WTC11 (cell line): ENCODE results near the gene COL18A1. TPM values are rescaled to one million over a fixed set of nuclear protein-coding genes. Genes with fewer than 3 reads are reported as not detected.
A peak's percentile ranks its signal among the peaks of the same experiment; 100 is the strongest.

Experiments
- ATAC-seq: fragments of 200-7000 bp; cut with Tn5 transposase; 2 replicates; pipeline ENCODE4 v1.10.0; 2021; ENCODE audit warnings: mild to moderate bottlenecking, moderate library complexity
- CTCF ChIA-PET: fragments of 300-600 bp; sonication (Branson Sonifier 250); formaldehyde crosslinking; loops from one replicate; lab custom pipeline; 2021; ENCODE audit warnings: antibody characterized with exemption; lab: Charles Lee
- POLR2A ChIA-PET: fragments of 350-600 bp; sonication (Branson Sonifier 250); formaldehyde crosslinking; loops from one replicate; lab custom pipeline; 2021; ENCODE audit warnings: antibody characterized with exemption; lab: Charles Lee
- DNase-seq: peaks from one replicate; pipeline ENCODE4 v3.0.0; 2021; ENCODE audit warnings: low spot score
- H3K27ac Mint-ChIP-seq: 2 replicates; pipeline ENCODE4 v1.8.0; 2021; ENCODE audit warnings: mixed read lengths
- H3K27me3 Mint-ChIP-seq: 2 replicates; pipeline ENCODE4 v1.8.0; 2021; ENCODE audit warnings: low read depth, mild to moderate bottlenecking, moderate library complexity, mixed read lengths
- H3K36me3 Mint-ChIP-seq: 2 replicates; pipeline ENCODE4 v1.8.0; 2021; ENCODE audit warnings: mixed read lengths
- H3K4me1 Mint-ChIP-seq: 2 replicates; pipeline ENCODE4 v1.8.0; 2022; ENCODE audit warnings: mixed read lengths
- H3K4me3 Mint-ChIP-seq: 2 replicates; pipeline ENCODE4 v1.8.0; 2021; ENCODE audit warnings: mild to moderate bottlenecking, moderate library complexity, mixed read lengths
- H3K9me3 Mint-ChIP-seq: 2 replicates; pipeline ENCODE4 v1.8.0; 2021; ENCODE audit warnings: mixed read lengths
- ARID4B ChIP-seq: sonication (generic); formaldehyde crosslinking; IDR thresholded peaks from 2 replicates; pipeline ENCODE4 v1.8.0; 2023; ENCODE audit warnings: missing genetic modification reagents, mild to moderate bottlenecking, borderline replicate concordance
- ATF1 ChIP-seq: sonication (generic); formaldehyde crosslinking; IDR thresholded peaks from 2 replicates; pipeline ENCODE4 v1.8.1; 2023; ENCODE audit warnings: mild to moderate bottlenecking, moderate library complexity, missing genetic modification reagents
- FOXP1 ChIP-seq: sonication (generic); formaldehyde crosslinking; IDR thresholded peaks from 2 replicates; pipeline ENCODE4 v1.8.0; 2022; ENCODE audit warnings: missing genetic modification reagents, mild to moderate bottlenecking, moderate library complexity, borderline replicate concordance
- HMGXB4 ChIP-seq: sonication (generic); formaldehyde crosslinking; IDR thresholded peaks from 2 replicates; pipeline ENCODE4 v1.8.1; 2023; ENCODE audit warnings: mild to moderate bottlenecking, moderate library complexity, missing genetic modification reagents
- IRF2 ChIP-seq: sonication (generic); formaldehyde crosslinking; IDR thresholded peaks from 2 replicates; pipeline ENCODE4 v1.8.0; 2022; ENCODE audit warnings: low read depth, missing genetic modification reagents, borderline replicate concordance
- NR3C1 ChIP-seq: sonication (generic); formaldehyde crosslinking; conservative IDR thresholded peaks from 2 replicates; pipeline ENCODE4 v1.8.1; 2023; ENCODE audit warnings: low read depth, mild to moderate bottlenecking, missing genetic modification reagents
- RORB ChIP-seq: fragments of 250-450 bp; sonication (Bioruptor Pico); IDR thresholded peaks from 2 replicates; pipeline ENCODE4 v1.9.0; 2021; ENCODE audit warnings: mild to moderate bottlenecking
- SMAD4 ChIP-seq: sonication (generic); formaldehyde crosslinking; IDR thresholded peaks from 2 replicates; pipeline ENCODE4 v1.8.0; 2022; ENCODE audit warnings: mild to moderate bottlenecking, missing genetic modification reagents
- STAT6 ChIP-seq: sonication (generic); formaldehyde crosslinking; conservative IDR thresholded peaks from 2 replicates; pipeline ENCODE4 v1.8.1; 2023; ENCODE audit warnings: mild to moderate bottlenecking, low read depth, missing genetic modification reagents, moderate library complexity
- ZNF232 ChIP-seq: sonication (generic); formaldehyde crosslinking; IDR thresholded peaks from 2 replicates; pipeline ENCODE4 v1.8.0; 2022; ENCODE audit warnings: mild to moderate bottlenecking, missing genetic modification reagents
- ZNF416 ChIP-seq: fragments of 250-450 bp; sonication (Bioruptor Pico); IDR thresholded peaks from 2 replicates; pipeline ENCODE4 v1.9.0; 2021; ENCODE audit warnings: mild to moderate bottlenecking, inconsistent platforms
- ZNF423 ChIP-seq: fragments of 250-450 bp; sonication (Bioruptor Pico); IDR thresholded peaks from 2 replicates; pipeline ENCODE4 v2.1.2; 2022; ENCODE audit warnings: mild to moderate bottlenecking, moderate library complexity
- ZNF671 ChIP-seq: fragments of 250-450 bp; sonication (Bioruptor Pico); IDR thresholded peaks from 2 replicates; pipeline ENCODE4 v1.8.0; 2021; ENCODE audit warnings: mild to moderate bottlenecking
- total RNA-seq: library from RNA; stranded (reverse); gene quantifications from 3 replicates; pipeline ENCODE4 v1.2.3, GENCODE V29; 2021
- TF ChIP-seq, protein P1 (sequence below): sonication (generic); formaldehyde crosslinking; IDR thresholded peaks from 2 replicates; pipeline ENCODE4 v1.8.1; 2022; ENCODE audit warnings: mild to moderate bottlenecking, moderate library complexity, missing genetic modification reagents
- TF ChIP-seq, protein P2 (sequence below): fragments of 250-450 bp; sonication (Bioruptor Pico); IDR thresholded peaks from 2 replicates; pipeline ENCODE4 v2.1.2; 2022; ENCODE audit warnings: mild to moderate bottlenecking, moderate library complexity
- TF ChIP-seq, protein P3 (sequence below): sonication (generic); formaldehyde crosslinking; IDR thresholded peaks from 2 replicates; pipeline ENCODE4 v1.8.0; 2022; ENCODE audit warnings: mild to moderate bottlenecking, missing genetic modification reagents
- TF ChIP-seq, protein P4 (sequence below): fragments of 250-450 bp; sonication (Bioruptor Pico); IDR thresholded peaks from 2 replicates; pipeline ENCODE4 v1.9.0; 2021; ENCODE audit warnings: mild to moderate bottlenecking
- TF ChIP-seq, protein P5 (sequence below): sonication (generic); formaldehyde crosslinking; IDR thresholded peaks from 2 replicates; pipeline ENCODE4 v1.8.1; 2023; ENCODE audit warnings: mild to moderate bottlenecking, missing genetic modification reagents

The COL18A1 gene
- total RNA-seq, 1 experiment from 2014 or later, result 231 TPM

GRCh38 chr21:45445369-45445768, 40.4 kb downstream of the COL18A1 start:
- peak overlapping the region; percentile 22; the same call in 1 of the 2 replicates for H3K27ac Mint-ChIP-seq
- ATAC-seq (no peak), DNase-seq (no peak)
- POLR2A ChIA-PET, result no interaction called here
- H3K27me3 Mint-ChIP-seq, result no peaks in the 10 kb centered on the region
- TF ChIP-seq NR3C1 (CRISPR knock-in tag), result no peak
- no peak for TF ChIP-seq ZNF423 (CRISPR knock-in tag)
- TF ChIP-seq HMGXB4, result no peak
- TF ChIP-seq, protein P1, sequence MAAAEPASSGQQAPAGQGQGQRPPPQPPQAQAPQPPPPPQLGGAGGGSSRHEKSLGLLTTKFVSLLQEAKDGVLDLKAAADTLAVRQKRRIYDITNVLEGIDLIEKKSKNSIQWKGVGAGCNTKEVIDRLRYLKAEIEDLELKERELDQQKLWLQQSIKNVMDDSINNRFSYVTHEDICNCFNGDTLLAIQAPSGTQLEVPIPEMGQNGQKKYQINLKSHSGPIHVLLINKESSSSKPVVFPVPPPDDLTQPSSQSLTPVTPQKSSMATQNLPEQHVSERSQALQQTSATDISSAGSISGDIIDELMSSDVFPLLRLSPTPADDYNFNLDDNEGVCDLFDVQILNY, result no peak
- TF ChIP-seq, protein P2, sequence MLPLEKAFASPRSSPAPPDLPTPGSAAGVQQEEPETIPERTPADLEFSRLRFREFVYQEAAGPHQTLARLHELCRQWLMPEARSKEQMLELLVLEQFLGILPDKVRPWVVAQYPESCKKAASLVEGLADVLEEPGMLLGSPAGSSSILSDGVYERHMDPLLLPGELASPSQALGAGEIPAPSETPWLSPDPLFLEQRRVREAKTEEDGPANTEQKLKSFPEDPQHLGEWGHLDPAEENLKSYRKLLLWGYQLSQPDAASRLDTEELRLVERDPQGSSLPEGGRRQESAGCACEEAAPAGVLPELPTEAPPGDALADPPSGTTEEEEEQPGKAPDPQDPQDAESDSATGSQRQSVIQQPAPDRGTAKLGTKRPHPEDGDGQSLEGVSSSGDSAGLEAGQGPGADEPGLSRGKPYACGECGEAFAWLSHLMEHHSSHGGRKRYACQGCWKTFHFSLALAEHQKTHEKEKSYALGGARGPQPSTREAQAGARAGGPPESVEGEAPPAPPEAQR (CRISPR knock-in tag), result no peak
- no peak for TF ChIP-seq FOXP1 (CRISPR knock-in tag)
- TF ChIP-seq ATF1 (CRISPR knock-in tag), result no peak
- TF ChIP-seq ZNF416 (CRISPR knock-in tag), result no peak
- H3K9me3 Mint-ChIP-seq, result peaks cover 9% of the 10 kb centered on the region; the same call in 1 of the 2 replicates
- H3K36me3 Mint-ChIP-seq, result peaks cover 34% of the 10 kb centered on the region
- no peak overlapping the region for H3K4me3 Mint-ChIP-seq
- CTCF ChIA-PET, result no interaction called here
- H3K4me1 Mint-ChIP-seq, result no peaks in the 10 kb centered on the region

- no peak for DNase-seq
Observed at GRCh38 chr21:45447821-45448220, 42.9 kb downstream of the COL18A1 start.

More at GRCh38 chr21:45447821-45448220, 42.9 kb downstream of the COL18A1 start:
- ATAC-seq, result no peak
- H3K36me3 Mint-ChIP-seq, result peaks cover 33% of the 10 kb centered on the region
- ChIA-PET POLR2A (no interaction called here), CTCF (interaction anchor here (1.3 kb wide), 1 partner anchor 30 kb away, joined by 6 read pairs; no protein-coding TSS in a partner anchor)
- no peaks in the 10 kb centered on the region for H3K27me3 Mint-ChIP-seq
- H3K4me3 Mint-ChIP-seq, result no peak overlapping the region
- peaks cover 18% of the 10 kb centered on the region for H3K9me3 Mint-ChIP-seq
- H3K4me1 Mint-ChIP-seq, result no peaks in the 10 kb centered on the region
- no peak overlapping the region for H3K27ac Mint-ChIP-seq
- TF ChIP-seq IRF2 (CRISPR knock-in tag) (no peak), ZNF232 (no peak), STAT6 (no peak), RORB (CRISPR knock-in tag) (no peak), SMAD4 (CRISPR knock-in tag) (no peak), ARID4B (CRISPR knock-in tag) (no peak), ZNF671 (CRISPR knock-in tag) (no peak), ZNF416 (CRISPR knock-in tag) (no peak)
- TF ChIP-seq, protein P3, sequence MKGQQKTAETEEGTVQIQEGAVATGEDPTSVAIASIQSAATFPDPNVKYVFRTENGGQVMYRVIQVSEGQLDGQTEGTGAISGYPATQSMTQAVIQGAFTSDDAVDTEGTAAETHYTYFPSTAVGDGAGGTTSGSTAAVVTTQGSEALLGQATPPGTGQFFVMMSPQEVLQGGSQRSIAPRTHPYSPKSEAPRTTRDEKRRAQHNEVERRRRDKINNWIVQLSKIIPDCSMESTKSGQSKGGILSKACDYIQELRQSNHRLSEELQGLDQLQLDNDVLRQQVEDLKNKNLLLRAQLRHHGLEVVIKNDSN (CRISPR knock-in tag), result no peak
- TF ChIP-seq, protein P4, sequence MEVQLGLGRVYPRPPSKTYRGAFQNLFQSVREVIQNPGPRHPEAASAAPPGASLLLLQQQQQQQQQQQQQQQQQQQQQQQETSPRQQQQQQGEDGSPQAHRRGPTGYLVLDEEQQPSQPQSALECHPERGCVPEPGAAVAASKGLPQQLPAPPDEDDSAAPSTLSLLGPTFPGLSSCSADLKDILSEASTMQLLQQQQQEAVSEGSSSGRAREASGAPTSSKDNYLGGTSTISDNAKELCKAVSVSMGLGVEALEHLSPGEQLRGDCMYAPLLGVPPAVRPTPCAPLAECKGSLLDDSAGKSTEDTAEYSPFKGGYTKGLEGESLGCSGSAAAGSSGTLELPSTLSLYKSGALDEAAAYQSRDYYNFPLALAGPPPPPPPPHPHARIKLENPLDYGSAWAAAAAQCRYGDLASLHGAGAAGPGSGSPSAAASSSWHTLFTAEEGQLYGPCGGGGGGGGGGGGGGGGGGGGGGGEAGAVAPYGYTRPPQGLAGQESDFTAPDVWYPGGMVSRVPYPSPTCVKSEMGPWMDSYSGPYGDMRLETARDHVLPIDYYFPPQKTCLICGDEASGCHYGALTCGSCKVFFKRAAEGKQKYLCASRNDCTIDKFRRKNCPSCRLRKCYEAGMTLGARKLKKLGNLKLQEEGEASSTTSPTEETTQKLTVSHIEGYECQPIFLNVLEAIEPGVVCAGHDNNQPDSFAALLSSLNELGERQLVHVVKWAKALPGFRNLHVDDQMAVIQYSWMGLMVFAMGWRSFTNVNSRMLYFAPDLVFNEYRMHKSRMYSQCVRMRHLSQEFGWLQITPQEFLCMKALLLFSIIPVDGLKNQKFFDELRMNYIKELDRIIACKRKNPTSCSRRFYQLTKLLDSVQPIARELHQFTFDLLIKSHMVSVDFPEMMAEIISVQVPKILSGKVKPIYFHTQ (CRISPR knock-in tag), result no peak
- TF ChIP-seq, protein P5, sequence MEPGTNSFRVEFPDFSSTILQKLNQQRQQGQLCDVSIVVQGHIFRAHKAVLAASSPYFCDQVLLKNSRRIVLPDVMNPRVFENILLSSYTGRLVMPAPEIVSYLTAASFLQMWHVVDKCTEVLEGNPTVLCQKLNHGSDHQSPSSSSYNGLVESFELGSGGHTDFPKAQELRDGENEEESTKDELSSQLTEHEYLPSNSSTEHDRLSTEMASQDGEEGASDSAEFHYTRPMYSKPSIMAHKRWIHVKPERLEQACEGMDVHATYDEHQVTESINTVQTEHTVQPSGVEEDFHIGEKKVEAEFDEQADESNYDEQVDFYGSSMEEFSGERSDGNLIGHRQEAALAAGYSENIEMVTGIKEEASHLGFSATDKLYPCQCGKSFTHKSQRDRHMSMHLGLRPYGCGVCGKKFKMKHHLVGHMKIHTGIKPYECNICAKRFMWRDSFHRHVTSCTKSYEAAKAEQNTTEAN (CRISPR knock-in tag), result no peak
- TF ChIP-seq, all 79 proteins: peak for 0
